Activated naive CD4-positive, alpha-beta T cell (primary cell): ENCODE data around the gene THSD4.
"Not testable (repeated sequence)": the region's sequence is repeated elsewhere in the genome, so short reads cannot be mapped to it uniquely, and the experiment has no call there.

Experiments used
- DNase-seq, 4 experiments: peaks; one replicate each; lab custom pipeline; 2025; lab: John Stamatoyannopoulos, UW

THSD4 gene

GRCh38 chr15:71425388-71425787, 310.1 kb downstream of the THSD4 start:
- DNase-seq: no peak

- no peak for DNase-seq
These were observed 311.5 kb downstream of the THSD4 start for GRCh38 chr15:71426792-71427191.

- no peak for DNase-seq
These were observed 315.5 kb downstream of the THSD4 start for GRCh38 chr15:71430782-71431181.

- DNase-seq: no peak
These were observed 316.4 kb downstream of the THSD4 start for GRCh38 chr15:71431343-71432336.

- no peak for DNase-seq
These were observed 318.1 kb downstream of the THSD4 start for GRCh38 chr15:71433402-71433801.

GRCh38 chr15:71434774-71435173, 319.5 kb downstream of the THSD4 start:
- DNase-seq: no peak

GRCh38 chr15:71435552-71435951, 320.3 kb downstream of the THSD4 start:
- no peak for DNase-seq

GRCh38 chr15:71436854-71437253, 321.6 kb downstream of the THSD4 start:
- no peak for DNase-seq

- no peak for DNase-seq
These were observed 322.1 kb downstream of the THSD4 start for GRCh38 chr15:71437404-71437803.

- no peak for DNase-seq
These were observed 322.6 kb downstream of the THSD4 start for GRCh38 chr15:71437919-71438318.

- DNase-seq: not testable (repeated sequence)
These were observed 324.2 kb downstream of the THSD4 start for GRCh38 chr15:71439478-71439877.

- DNase-seq: no peak
These were observed 325.3 kb downstream of the THSD4 start for GRCh38 chr15:71440489-71441110.

- peak in 2 of 4 experiments; percentile 3 for DNase-seq
These were observed 328.3 kb downstream of the THSD4 start for GRCh38 chr15:71443538-71443937.

GRCh38 chr15:71444032-71444810, 328.9 kb downstream of the THSD4 start:
- no peak for DNase-seq

GRCh38 chr15:71444866-71445590, 329.8 kb downstream of the THSD4 start:
- DNase-seq: no peak

GRCh38 chr15:71447328-71448250, 332.3 kb downstream of the THSD4 start:
- no peak for DNase-seq

- no peak for DNase-seq
These were observed 333.4 kb downstream of the THSD4 start for GRCh38 chr15:71448688-71449114.

- DNase-seq: no peak
These were observed 334.1 kb downstream of the THSD4 start for GRCh38 chr15:71449363-71449762.

- DNase-seq: no peak
These were observed 334.7 kb downstream of the THSD4 start for GRCh38 chr15:71449956-71450355.

GRCh38 chr15:71451130-71451529, 335.9 kb downstream of the THSD4 start:
- no peak for DNase-seq

GRCh38 chr15:71452893-71453292, 337.6 kb downstream of the THSD4 start:
- no peak for DNase-seq
